ENCODE measurements around the gene RNASE4. TPM values are rescaled to one million over a fixed set of nuclear protein-coding genes. Genes with fewer than 3 reads are reported as not detected.
A peak's percentile ranks its signal among the peaks of the same experiment; 100 is the strongest.
"Not testable (repeated sequence)": the region's sequence is repeated elsewhere in the genome, so short reads cannot be mapped to it uniquely, and the experiment has no call there.

RNASE4 gene
- 10 to 100 TPM; 41.5 to 94.7 TPM for total RNA-seq

GRCh38 chr14:20683891-20684661 is at the start of gene RNASE4:
Gene RNASE4 (plus strand): TSS chr14:20684560. CDS start chr14:20699372, 14,812 bp downstream.
- Histone ChIP-seq H3K9me3 (no peaks in the 10 kb centered on the region), H3K27me3 (no peaks in the 10 kb centered on the region), H3K9ac (ENCODE audit: low read depth in 2 of 2, low read length in 2 of 2) (peak within 1 kb of the TSS; percentile 98 to 100), H3K4me3 (peak within 1 kb of the TSS; percentile 53), H3K27ac (peak within 1 kb of the TSS; percentile 100), H3K4me1 (peaks cover 11% of the 10 kb centered on the region), H3K36me3 (no peaks in the 10 kb centered on the region)
- intact Hi-C loops (cut with DNase I): loop anchor here (2.0 to 10.0 kb wide), 3 partner anchors 71 to 269 kb away; partner anchors contain the start of genes PIP4P1, PNP and TEP1
- no peak for TF ChIP-seq CTCF (IDR thresholded peaks at IDR 0.05)
- DNase-seq: peak; percentile 95

GRCh38 chr14:20641591-20641990 is 42.8 kb upstream of the RNASE4 start, which contains the start of gene OR6S1:
Gene OR6S1 (minus strand): TSS chr14:20641691. CDS start chr14:20641691, 0 bp downstream.
- no peaks in the 10 kb centered on the region for H3K9me3 ChIP-seq
- no peak within 1 kb of the TSS for H3K27ac ChIP-seq
- no peak for DNase-seq
- no peak for TF ChIP-seq CTCF (IDR thresholded peaks at IDR 0.05)
- intact Hi-C loops (cut with DNase I): no loop called here
- no peaks in the 10 kb centered on the region for H3K4me1 ChIP-seq
- no peak within 1 kb of the TSS for H3K9ac ChIP-seq (ENCODE audit: low read depth in 2 of 2, low read length in 2 of 2)
- no peak within 1 kb of the TSS for H3K4me3 ChIP-seq
- no peaks in the 10 kb centered on the region for H3K36me3 ChIP-seq
- H3K27me3 ChIP-seq: no peaks in the 10 kb centered on the region

GRCh38 chr14:20642182-20642581 is 42.2 kb upstream of the RNASE4 start:
- no peak overlapping the region for H3K4me3 ChIP-seq
- intact Hi-C loops (cut with DNase I): no loop called here
- H3K27ac ChIP-seq: no peak overlapping the region
- H3K9ac ChIP-seq (ENCODE audit: low read depth in 2 of 2, low read length in 2 of 2): no peak overlapping the region
- no peaks in the 10 kb centered on the region for H3K9me3 ChIP-seq
- TF ChIP-seq CTCF (IDR thresholded peaks at IDR 0.05): no peak
- no peaks in the 10 kb centered on the region for H3K4me1 ChIP-seq
- no peak for DNase-seq
- no peaks in the 10 kb centered on the region for H3K36me3 ChIP-seq
- H3K27me3 ChIP-seq: no peaks in the 10 kb centered on the region

GRCh38 chr14:20642755-20643154 is 41.6 kb upstream of the RNASE4 start:
- H3K9ac ChIP-seq (ENCODE audit: low read depth in 2 of 2, low read length in 2 of 2); H3K27ac ChIP-seq; H3K9me3 ChIP-seq; DNase-seq; H3K27me3 ChIP-seq; H3K4me1 ChIP-seq; H3K36me3 ChIP-seq; intact Hi-C loops (cut with DNase I); H3K4me3 ChIP-seq: not testable (repeated sequence)

- H3K27ac ChIP-seq: no peak overlapping the region
- H3K9me3 ChIP-seq: no peaks in the 10 kb centered on the region
- intact Hi-C loops (cut with DNase I): no loop called here
- DNase-seq: no peak
- no peaks in the 10 kb centered on the region for H3K36me3 ChIP-seq
- TF ChIP-seq CTCF (IDR thresholded peaks at IDR 0.05): no peak
- H3K9ac ChIP-seq (ENCODE audit: low read depth in 2 of 2, low read length in 2 of 2): no peak overlapping the region
- no peak overlapping the region for H3K4me3 ChIP-seq
- H3K4me1 ChIP-seq: no peaks in the 10 kb centered on the region
- H3K27me3 ChIP-seq: no peaks in the 10 kb centered on the region
Observed at GRCh38 chr14:20644520-20644919, 39.8 kb upstream of the RNASE4 start.

GRCh38 chr14:20645481-20645880 is 38.9 kb upstream of the RNASE4 start:
- no peaks in the 10 kb centered on the region for H3K27me3 ChIP-seq
- no peaks in the 10 kb centered on the region for H3K4me1 ChIP-seq
- no peak overlapping the region for H3K4me3 ChIP-seq
- no peaks in the 10 kb centered on the region for H3K36me3 ChIP-seq
- no peaks in the 10 kb centered on the region for H3K9me3 ChIP-seq
- intact Hi-C loops (cut with DNase I): no loop called here
- no peak overlapping the region for H3K27ac ChIP-seq
- no peak for DNase-seq
- no peak overlapping the region for H3K9ac ChIP-seq (ENCODE audit: low read depth in 2 of 2, low read length in 2 of 2)
- no peak for TF ChIP-seq CTCF (IDR thresholded peaks at IDR 0.05)
